D721Med (cell line): Measurements from ENCODE around the gene CTNNA2.

Experiments
- DNase-seq: peaks from one replicate; pipeline ENCODE4 v3.0.0; 2011; ENCODE audit warnings: low spot score; ENCODE audit not compliant: insufficient read length
- FAIRE-seq: peaks from 2 replicates; lab custom pipeline; 2011; peaks lifted over from hg19 to GRCh38; lab: Jason Lieb, UNC
- TF ChIP-seq, protein P1 (sequence below): IDR thresholded peaks from 2 replicates; pipeline ENCODE4 v1.5.1; 2012; ENCODE audit warnings: mild to moderate bottlenecking, control low read depth; ENCODE audit not compliant: insufficient read depth; ENCODE audit errors: missing control alignments

CTNNA2 gene

DNA sequence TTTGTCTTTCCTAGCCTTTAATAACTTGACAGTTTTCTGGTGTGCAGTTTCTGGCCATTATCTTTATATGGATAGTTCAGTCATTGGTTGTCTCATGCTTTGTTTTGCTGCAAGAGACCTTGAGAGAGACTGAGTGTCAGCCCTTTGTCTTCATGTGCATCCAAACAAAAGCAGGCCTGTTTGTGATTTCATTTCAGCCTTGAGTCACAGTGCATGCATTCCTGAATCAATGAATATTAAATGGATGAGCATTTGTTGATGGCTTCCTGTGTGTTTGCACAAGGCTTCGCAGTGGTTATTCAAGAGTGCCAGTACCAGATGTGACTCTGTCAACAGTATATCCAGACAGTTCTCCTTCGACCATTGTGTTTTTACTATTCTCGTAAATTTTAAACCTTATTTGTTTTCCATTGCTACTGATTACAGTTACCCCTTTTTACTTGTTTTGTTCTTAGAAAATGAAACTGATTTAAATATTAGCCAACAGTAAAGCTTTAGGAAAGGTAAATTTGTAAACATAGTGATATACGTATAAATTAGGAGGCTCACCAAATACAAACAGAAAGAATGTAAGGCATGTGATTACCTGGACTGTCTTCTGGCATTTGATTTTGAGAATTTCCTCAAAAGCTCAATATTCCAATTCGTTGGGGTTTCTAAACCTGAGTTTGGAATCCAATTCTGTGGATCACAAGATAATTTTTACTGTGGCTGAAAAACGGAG lies 319.8 kb downstream of the CTNNA2 start:
- DNase-seq: no peak
- TF ChIP-seq, protein P1, sequence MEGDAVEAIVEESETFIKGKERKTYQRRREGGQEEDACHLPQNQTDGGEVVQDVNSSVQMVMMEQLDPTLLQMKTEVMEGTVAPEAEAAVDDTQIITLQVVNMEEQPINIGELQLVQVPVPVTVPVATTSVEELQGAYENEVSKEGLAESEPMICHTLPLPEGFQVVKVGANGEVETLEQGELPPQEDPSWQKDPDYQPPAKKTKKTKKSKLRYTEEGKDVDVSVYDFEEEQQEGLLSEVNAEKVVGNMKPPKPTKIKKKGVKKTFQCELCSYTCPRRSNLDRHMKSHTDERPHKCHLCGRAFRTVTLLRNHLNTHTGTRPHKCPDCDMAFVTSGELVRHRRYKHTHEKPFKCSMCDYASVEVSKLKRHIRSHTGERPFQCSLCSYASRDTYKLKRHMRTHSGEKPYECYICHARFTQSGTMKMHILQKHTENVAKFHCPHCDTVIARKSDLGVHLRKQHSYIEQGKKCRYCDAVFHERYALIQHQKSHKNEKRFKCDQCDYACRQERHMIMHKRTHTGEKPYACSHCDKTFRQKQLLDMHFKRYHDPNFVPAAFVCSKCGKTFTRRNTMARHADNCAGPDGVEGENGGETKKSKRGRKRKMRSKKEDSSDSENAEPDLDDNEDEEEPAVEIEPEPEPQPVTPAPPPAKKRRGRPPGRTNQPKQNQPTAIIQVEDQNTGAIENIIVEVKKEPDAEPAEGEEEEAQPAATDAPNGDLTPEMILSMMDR: no peak
- no peak for FAIRE-seq

DNA sequence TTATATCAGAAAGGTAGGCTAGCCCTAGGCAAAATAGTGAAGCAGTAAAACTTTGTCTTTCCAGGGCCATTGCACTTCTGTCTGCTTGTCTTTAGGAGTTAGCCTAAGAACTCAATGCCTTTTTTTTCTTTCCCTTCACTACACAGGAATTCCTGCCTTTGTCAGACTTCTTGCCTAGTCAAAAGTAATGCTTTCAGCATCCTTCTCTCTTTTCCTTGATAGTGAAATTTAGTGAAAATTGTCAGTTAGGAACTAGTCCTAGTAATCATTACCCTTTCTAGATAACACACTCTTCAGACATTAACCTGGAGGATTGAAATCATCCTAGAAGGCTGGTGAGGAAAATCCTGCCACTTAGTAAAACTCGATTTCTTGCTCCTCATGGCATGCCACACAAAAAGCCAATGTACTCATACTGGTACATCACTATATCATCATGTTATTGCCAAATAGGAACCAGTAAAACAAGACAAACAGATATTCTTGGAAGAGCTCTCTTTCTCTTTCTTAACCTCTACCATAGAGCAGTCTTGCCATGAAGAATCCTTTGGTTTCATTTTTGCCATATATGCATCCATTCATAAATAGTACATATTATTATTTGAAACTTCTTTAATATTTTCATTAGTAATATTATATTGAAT lies 320.5 kb downstream of the CTNNA2 start:
- DNase-seq (no peak), FAIRE-seq (no peak)
- TF ChIP-seq, protein P1: no peak

DNA sequence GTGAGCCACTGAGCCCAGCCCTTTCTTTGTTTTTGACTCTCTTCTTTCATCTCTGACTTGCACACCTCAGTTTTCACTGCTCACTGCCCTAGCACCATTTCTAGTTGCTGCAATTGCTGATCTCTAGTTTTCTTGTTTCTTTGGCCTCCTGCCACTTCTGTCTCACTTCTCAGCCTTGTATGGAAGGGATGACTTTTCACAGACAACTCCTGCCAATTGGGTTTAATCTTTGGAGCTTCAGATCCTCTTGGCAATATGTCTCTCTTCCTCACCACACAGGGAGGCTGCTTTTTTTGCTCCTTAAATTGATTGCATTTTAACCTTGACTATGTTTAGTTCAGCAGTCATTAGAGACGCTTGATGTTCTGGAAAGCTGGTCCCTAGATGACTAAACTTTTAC lies 323.1 kb downstream of the CTNNA2 start:
- DNase-seq (no peak), FAIRE-seq (no peak)
- TF ChIP-seq, protein P1: no peak

DNA sequence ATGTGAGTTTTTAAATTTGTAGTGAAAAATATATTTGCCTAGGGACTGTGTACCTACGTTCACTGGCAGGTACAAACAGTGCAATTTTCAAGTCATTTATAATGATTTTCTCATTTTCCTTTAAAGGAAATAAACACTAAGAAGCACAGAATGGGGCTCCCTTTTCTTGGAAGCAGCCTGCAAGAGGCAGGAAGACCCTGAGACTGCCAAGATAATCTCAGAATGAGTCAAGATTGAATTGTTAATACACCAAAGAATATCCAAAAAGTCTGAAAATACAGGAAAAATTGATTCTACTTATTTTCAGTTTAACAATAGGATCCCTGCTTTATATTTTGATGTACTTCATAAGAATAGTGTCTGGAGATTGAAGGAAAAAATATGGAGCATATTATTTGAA lies 331.2 kb downstream of the CTNNA2 start:
- TF ChIP-seq, protein P1: no peak
- DNase-seq (no peak), FAIRE-seq (no peak)

DNA sequence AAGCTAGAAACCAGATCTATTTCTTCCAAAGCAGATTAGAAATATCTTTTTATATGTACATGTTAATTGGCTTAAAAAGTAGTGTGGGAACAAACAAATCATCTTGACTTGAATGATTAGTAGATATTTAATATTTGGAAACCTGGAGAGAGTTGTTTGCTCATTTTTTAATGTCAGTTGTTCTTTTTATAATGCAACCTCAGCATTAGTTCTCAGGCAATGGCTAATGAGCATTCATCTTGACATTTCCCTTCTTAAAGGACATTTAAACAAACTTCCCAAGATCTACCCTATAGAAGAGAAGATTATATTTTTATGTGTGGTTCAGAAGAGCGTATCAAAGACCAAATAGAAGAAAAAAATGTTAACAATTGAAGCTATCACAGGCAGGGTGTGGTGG lies 334.0 kb downstream of the CTNNA2 start:
- TF ChIP-seq, protein P1: no peak
- DNase-seq (no peak), FAIRE-seq (no peak)

DNA sequence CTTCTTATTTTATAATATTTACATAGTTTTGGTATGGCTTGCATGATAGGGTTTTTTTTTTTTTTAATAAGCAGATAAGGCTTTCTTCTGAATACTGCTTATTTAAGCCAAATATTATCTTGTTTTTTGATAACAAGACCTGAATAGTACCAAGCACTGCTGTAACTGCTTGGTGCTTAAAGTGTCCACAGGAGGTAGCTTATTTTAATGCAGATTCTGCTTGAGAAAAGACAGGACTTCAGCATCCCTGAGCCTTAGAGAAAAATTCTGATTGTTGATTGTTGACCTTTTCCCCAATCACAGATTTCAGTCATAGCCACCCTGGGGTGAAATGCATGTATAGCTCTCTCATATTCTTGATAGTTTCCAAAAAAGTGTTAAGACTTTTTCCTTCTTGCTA lies 336.4 kb downstream of the CTNNA2 start:
- DNase-seq (no peak), FAIRE-seq (no peak)
- TF ChIP-seq, protein P1: no peak

DNA sequence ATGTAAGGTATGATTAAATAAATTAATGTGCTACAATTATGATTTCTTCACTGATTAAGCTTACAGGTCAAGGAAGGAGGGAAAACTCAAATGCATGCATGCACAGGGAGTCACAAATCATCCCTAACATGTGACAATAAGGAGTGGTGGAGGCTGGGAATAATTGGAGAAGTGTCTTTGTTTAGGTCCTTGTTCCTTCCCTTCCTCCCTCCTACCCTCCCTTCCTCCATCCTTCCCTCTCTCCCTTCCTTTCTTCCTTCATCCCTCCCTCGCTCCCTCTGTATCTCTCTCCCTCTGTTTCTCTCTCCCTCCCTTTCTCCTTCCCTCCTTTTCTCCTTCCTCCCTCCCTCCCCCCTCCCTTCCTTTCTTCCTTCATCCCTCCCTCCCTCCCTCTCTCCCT lies 337.1 kb downstream of the CTNNA2 start:
- FAIRE-seq (no peak), DNase-seq (no peak)
- TF ChIP-seq, protein P1: no peak
